KMS-11 (cell line): ENCODE measurements around the gene RASA3.

ENCODE experiments used
- H2AFZ ChIP-seq: fragments of 200-600 bp; sonication (generic); 2 replicates; pipeline ENCODE4 v1.6.1; 2016; ENCODE audit warnings: antibody characterized with exemption, mixed run types, low read depth
- H3K27ac ChIP-seq: fragments of 200-600 bp; sonication (generic); 2 replicates; pipeline ENCODE4 v1.6.1; 2016; ENCODE audit warnings: mild to moderate bottlenecking, mixed run types
- H3K27me3 ChIP-seq: fragments of 200-600 bp; sonication (generic); 2 replicates; pipeline ENCODE4 v1.6.1; 2017; ENCODE audit warnings: mild to moderate bottlenecking, low read depth, mixed run types, moderate library complexity; ENCODE audit not compliant: insufficient read depth
- H3K36me3 ChIP-seq: fragments of 200-600 bp; sonication (generic); 2 replicates; pipeline ENCODE4 v1.6.1; 2017; ENCODE audit warnings: mild to moderate bottlenecking, mixed run types; ENCODE audit not compliant: insufficient read depth
- H3K4me1 ChIP-seq: fragments of 200-600 bp; sonication (generic); 2 replicates; pipeline ENCODE4 v1.6.1; 2016; ENCODE audit warnings: mild to moderate bottlenecking, low read depth, mixed run types; ENCODE audit not compliant: poor library complexity, severe bottlenecking
- H3K4me2 ChIP-seq: fragments of 200-600 bp; sonication (generic); 2 replicates; pipeline ENCODE4 v1.7.0; 2016; ENCODE audit warnings: mild to moderate bottlenecking, mixed run types
- H3K4me3 ChIP-seq: fragments of 200-600 bp; sonication (generic); IDR thresholded peaks from 2 replicates; pipeline ENCODE4 v1.6.1; 2017; ENCODE audit warnings: low read depth, low read length, mixed read lengths; ENCODE audit not compliant: insufficient read depth
- H3K79me2 ChIP-seq: fragments of 200-600 bp; sonication (generic); 2 replicates; pipeline ENCODE4 v1.6.1; 2016; ENCODE audit warnings: low read depth, mixed run types; ENCODE audit not compliant: insufficient read depth
- H3K9ac ChIP-seq: fragments of 200-600 bp; sonication (generic); 2 replicates; pipeline ENCODE4 v1.6.1; 2016; ENCODE audit warnings: mild to moderate bottlenecking, mixed run types
- H4K20me1 ChIP-seq: fragments of 200-600 bp; sonication (generic); 2 replicates; pipeline ENCODE4 v1.6.1; 2016; ENCODE audit warnings: mild to moderate bottlenecking, mixed run types; ENCODE audit not compliant: insufficient read depth
- TF ChIP-seq, protein P1 (sequence below): fragments of 200-600 bp; sonication (generic); conservative IDR thresholded peaks from 2 replicates; pipeline ENCODE4 v1.6.1; 2017; ENCODE audit warnings: low read depth, mild to moderate bottlenecking, antibody characterized with exemption, low read length, moderate library complexity, mixed read lengths

RASA3 gene

DNA sequence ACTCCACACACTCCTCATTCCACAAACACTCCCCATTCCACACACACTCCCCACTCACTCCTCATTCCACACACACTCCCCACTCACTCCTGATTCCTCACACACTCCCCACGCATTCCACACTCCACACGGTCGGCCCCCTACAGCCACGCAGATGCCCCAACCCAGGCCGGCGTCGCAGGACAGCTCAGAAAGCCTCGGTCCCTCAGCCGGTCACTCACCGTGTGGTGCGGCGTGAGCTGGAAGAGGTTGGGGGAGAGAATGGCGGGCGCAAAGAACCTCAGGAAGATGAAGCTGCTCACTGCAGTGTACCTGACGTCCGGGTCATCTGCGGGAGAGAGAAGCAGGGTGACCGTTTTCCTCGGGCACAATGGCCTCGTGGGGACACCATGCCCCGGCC is 119.5 kb downstream of the RASA3 start:
- TF ChIP-seq, protein P1, sequence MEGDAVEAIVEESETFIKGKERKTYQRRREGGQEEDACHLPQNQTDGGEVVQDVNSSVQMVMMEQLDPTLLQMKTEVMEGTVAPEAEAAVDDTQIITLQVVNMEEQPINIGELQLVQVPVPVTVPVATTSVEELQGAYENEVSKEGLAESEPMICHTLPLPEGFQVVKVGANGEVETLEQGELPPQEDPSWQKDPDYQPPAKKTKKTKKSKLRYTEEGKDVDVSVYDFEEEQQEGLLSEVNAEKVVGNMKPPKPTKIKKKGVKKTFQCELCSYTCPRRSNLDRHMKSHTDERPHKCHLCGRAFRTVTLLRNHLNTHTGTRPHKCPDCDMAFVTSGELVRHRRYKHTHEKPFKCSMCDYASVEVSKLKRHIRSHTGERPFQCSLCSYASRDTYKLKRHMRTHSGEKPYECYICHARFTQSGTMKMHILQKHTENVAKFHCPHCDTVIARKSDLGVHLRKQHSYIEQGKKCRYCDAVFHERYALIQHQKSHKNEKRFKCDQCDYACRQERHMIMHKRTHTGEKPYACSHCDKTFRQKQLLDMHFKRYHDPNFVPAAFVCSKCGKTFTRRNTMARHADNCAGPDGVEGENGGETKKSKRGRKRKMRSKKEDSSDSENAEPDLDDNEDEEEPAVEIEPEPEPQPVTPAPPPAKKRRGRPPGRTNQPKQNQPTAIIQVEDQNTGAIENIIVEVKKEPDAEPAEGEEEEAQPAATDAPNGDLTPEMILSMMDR, result no peak
- H3K36me3 ChIP-seq, result no peaks in the 10 kb centered on the region

DNA sequence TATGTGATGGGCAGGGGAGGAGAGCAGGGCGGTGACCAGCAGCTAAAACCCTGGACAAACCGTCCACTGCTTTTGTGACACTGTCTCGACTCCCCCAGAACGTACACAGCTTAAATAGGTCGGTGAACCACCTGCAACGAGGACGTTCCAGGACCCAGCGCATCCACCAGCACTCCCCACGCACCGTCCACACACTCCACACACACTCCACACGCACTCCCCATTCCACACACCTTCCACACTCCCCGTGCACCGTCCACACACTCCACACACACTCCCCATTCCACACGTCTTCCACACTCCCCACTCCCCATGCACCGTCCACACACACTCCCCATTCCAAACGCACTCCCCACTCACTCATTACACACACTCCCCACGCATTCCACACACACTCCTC is 120.3 kb downstream of the RASA3 start:
- Histone ChIP-seq H4K20me1 (no peaks in the 10 kb centered on the region), H3K27ac (no peak overlapping the region), H2AFZ (no peak overlapping the region), H3K4me1 (no peaks in the 10 kb centered on the region), H3K4me3 (no peak overlapping the region), H3K79me2 (no peaks in the 10 kb centered on the region), H3K4me2 (no peak overlapping the region), H3K36me3 (no peaks in the 10 kb centered on the region), H3K9ac (no peak overlapping the region), H3K27me3 (no peaks in the 10 kb centered on the region)
- TF ChIP-seq, protein P1, result no peak

More for the DNA sequence above, 119.5 kb downstream of the RASA3 start:
- Histone ChIP-seq H3K79me2 (no peaks in the 10 kb centered on the region), H3K4me1 (no peaks in the 10 kb centered on the region), H3K4me2 (no peak overlapping the region), H3K4me3 (no peak overlapping the region), H3K27me3 (no peaks in the 10 kb centered on the region), H2AFZ (no peak overlapping the region), H3K9ac (no peak overlapping the region), H3K27ac (no peak overlapping the region), H4K20me1 (no peaks in the 10 kb centered on the region)

DNA sequence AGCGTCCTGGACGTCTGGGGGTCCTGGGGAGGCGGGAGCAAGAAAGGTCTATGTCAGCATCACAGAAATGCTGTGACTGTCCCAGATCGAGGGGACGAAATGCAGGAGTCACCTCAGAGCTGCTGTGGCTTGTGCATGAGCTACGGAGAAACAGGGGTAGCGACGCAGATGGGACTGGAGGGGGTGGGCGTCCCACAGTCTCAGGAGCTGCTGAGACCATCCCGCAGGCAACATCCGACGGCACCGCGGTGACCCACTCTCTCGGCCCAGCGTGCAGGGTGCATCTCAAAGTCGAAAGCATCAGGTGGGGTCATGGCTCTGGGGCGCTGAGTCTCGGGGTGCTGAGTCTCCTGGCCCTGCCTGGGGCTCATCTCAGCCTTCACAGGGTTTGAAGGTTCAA is 121.2 kb downstream of the RASA3 start:
- Histone ChIP-seq H3K36me3 (no peaks in the 10 kb centered on the region), H3K27me3 (no peaks in the 10 kb centered on the region)

DNA sequence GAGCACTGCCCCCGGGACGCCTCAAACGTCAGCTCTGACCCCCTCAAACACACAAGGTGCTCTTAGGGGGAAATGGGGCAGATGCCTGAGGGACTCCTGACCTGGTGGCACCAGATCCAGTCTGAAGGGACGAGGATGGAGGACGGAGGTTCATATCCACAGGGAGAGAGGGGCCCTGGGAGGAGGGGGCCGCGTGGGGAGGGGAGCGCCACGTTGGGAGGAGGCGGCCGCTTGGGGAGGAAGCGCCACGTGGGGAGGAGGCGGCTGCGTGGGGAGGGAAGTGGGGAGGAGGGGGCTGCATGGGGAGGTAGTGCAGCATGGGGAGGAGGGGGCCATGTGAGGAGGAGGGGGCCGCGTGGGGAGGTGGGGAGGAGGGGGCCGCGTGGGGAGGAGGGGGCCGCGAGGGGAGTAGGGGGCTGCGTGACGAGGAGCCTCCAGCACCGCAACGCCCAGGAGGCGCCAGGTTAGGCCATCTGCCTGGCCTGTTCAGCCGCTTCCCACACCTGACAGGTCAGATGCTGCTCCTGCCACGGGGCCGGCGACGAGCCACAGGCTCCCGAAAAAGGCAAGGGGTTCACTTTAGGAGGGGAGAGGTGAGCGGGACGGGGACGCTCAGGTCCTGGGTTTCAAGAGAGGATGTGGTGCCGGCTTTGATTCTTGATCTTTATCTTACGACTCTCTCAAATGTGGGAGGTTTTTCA is 121.9 kb downstream of the RASA3 start:
- Histone ChIP-seq H3K4me2 (no peak overlapping the region), H4K20me1 (no peaks in the 10 kb centered on the region), H3K4me1 (no peaks in the 10 kb centered on the region), H2AFZ (no peak overlapping the region), H3K27me3 (no peaks in the 10 kb centered on the region), H3K79me2 (no peaks in the 10 kb centered on the region), H3K9ac (no peak overlapping the region), H3K4me3 (no peak overlapping the region), H3K36me3 (no peaks in the 10 kb centered on the region), H3K27ac (no peak overlapping the region)
- TF ChIP-seq, protein P1, result no peak

More for the DNA sequence above, 121.2 kb downstream of the RASA3 start:
- Histone ChIP-seq H3K79me2 (no peaks in the 10 kb centered on the region), H3K4me3 (no peak overlapping the region), H4K20me1 (no peaks in the 10 kb centered on the region), H2AFZ (no peak overlapping the region), H3K9ac (no peak overlapping the region), H3K4me2 (no peak overlapping the region), H3K27ac (no peak overlapping the region), H3K4me1 (no peaks in the 10 kb centered on the region)
- TF ChIP-seq, protein P1, result no peak
